Glomerular endothelial cell (primary cell): ENCODE data around the gene TCEAL4. TPM values are rescaled to one million over a fixed set of nuclear protein-coding genes. Genes with fewer than 3 reads are reported as not detected.

Experiments used
- total RNA-seq: library from RNA; depleted of rRNA; stranded (reverse); fragments of >200 nt; gene quantifications from 2 replicates; pipeline ENCODE4 v1.2.3, GENCODE V29; 2015

Gene TCEAL4
- total RNA-seq, 1 donor from 2014 or later, result 62.0 TPM

Other genes with a start within 250 kb of the TCEAL4 start
- 106 and 126 TPM in 2 replicates for gene TCEAL9, start 229.0 kb upstream of the TCEAL4 start, total RNA-seq
- 236 and 239 TPM in 2 replicates for gene BEX3, start 209.0 kb upstream of the TCEAL4 start, total RNA-seq
- gene RAB40A, start 66.0 kb upstream of the TCEAL4 start, total RNA-seq, result 0.12 TPM in 1 of 2 replicates, not detected in the other
- 17.3 and 19.0 TPM in 2 replicates for gene TCEAL3, start 22.4 kb downstream of the TCEAL4 start, total RNA-seq
- 16.7 and 21.2 TPM in 2 replicates for gene TCEAL1, start 43.5 kb downstream of the TCEAL4 start, total RNA-seq
- 296 and 405 TPM in 2 replicates for gene MORF4L2, start 101.2 kb downstream of the TCEAL4 start, total RNA-seq
- gene TMEM31, start 125.4 kb downstream of the TCEAL4 start, total RNA-seq, result not detected in 2 replicates
- not detected in 2 replicates for gene PLP1, start 191.3 kb downstream of the TCEAL4 start, total RNA-seq
- gene RAB9B, start 246.7 kb downstream of the TCEAL4 start, total RNA-seq, result 0.63 and 1.5 TPM in 2 replicates